HL-60 (cell line): ENCODE results near the gene TENM4.

Experiments used
- DNase-seq, 2 experiments: peaks; one replicate each; pipeline ENCODE4 v3.0.0-alpha.2; 2010 to 2020; ENCODE audit warnings: low read depth in 1 of 2, low spot score in 1 of 2
- H3K27ac ChIP-seq: fragments of 250-450 bp; sonication (Bioruptor Pico); replicated peaks from 2 replicates; pipeline ENCODE4 v1.5.1; 2020; ENCODE audit warnings: mild to moderate bottlenecking, moderate library complexity
- H3K27me3 ChIP-seq: fragments of 250-450 bp; sonication (Bioruptor Pico); 2 replicates; pipeline ENCODE4 v1.5.1; 2021; ENCODE audit warnings: mild to moderate bottlenecking, moderate library complexity; ENCODE audit not compliant: insufficient read depth, poor library complexity, severe bottlenecking
- H3K4me3 ChIP-seq: replicated peaks from 2 replicates; pipeline ENCODE4 v1.5.1; 2011; ENCODE audit warnings: mild to moderate bottlenecking, control low read depth, low read length; ENCODE audit not compliant: insufficient read depth
- CTCF ChIP-seq: IDR thresholded peaks from one replicate; pipeline ENCODE4 v1.5.1; 2011; ENCODE audit warnings: low read length, control low read depth, inconsistent platforms; ENCODE audit not compliant: insufficient read depth
- GABPA ChIP-seq: IDR thresholded peaks from 2 replicates; pipeline ENCODE4 v1.6.1; 2012; ENCODE audit warnings: low read depth
- POLR2AphosphoS5 ChIP-seq: IDR thresholded peaks from 2 replicates; pipeline ENCODE4 v1.6.1; 2012; ENCODE audit warnings: low read depth
- REST ChIP-seq: IDR thresholded peaks from 2 replicates; pipeline ENCODE4 v1.6.1; 2012; ENCODE audit warnings: low read depth; ENCODE audit not compliant: insufficient replicate concordance
- SPI1 ChIP-seq: IDR thresholded peaks from 2 replicates; pipeline ENCODE4 v1.6.1; 2012; ENCODE audit warnings: low read depth, mild to moderate bottlenecking, borderline replicate concordance

Gene TENM4

GRCh38 chr11:79309407-79309806, 131.4 kb downstream of the TENM4 start:
- no peak for TF ChIP-seq POLR2AphosphoS5
- no peak for TF ChIP-seq SPI1
- TF ChIP-seq GABPA, result no peak
- TF ChIP-seq REST, result no peak
- TF ChIP-seq CTCF, result no peak
- H3K27ac ChIP-seq, result no peak overlapping the region
- no peak for DNase-seq
- H3K27me3 ChIP-seq, result no peaks in the 10 kb centered on the region
- H3K4me3 ChIP-seq, result no peak overlapping the region

- no peak for TF ChIP-seq GABPA
- no peak for TF ChIP-seq POLR2AphosphoS5
- TF ChIP-seq CTCF, result no peak
- TF ChIP-seq SPI1, result no peak
- no peak for TF ChIP-seq REST
- H3K27me3 ChIP-seq, result no peaks in the 10 kb centered on the region
- H3K4me3 ChIP-seq, result no peak overlapping the region
- H3K27ac ChIP-seq, result no peak overlapping the region
- no peak for DNase-seq
Measured at GRCh38 chr11:79308429-79308828, 132.4 kb downstream of the TENM4 start.

GRCh38 chr11:79304599-79305212, 136.1 kb downstream of the TENM4 start:
- H3K27ac ChIP-seq, result no peak overlapping the region
- no peak for DNase-seq
- no peak overlapping the region for H3K4me3 ChIP-seq
- no peaks in the 10 kb centered on the region for H3K27me3 ChIP-seq
- TF ChIP-seq SPI1, result peak; percentile 30; the same call in 1 of the 2 replicates
- no peak for TF ChIP-seq GABPA

GRCh38 chr11:79296141-79296540, 144.7 kb downstream of the TENM4 start:
- Histone ChIP-seq H3K27me3 (no peaks in the 10 kb centered on the region), H3K27ac (no peak overlapping the region), H3K4me3 (no peak overlapping the region)
- TF ChIP-seq POLR2AphosphoS5 (no peak), CTCF (no peak), SPI1 (no peak), REST (no peak), GABPA (no peak)
- DNase-seq, result no peak
